HG02623 (cell line): ENCODE data around the gene SFMBT2.
A peak's percentile ranks its signal among the peaks of the same experiment; 100 is the strongest.

Source experiments
- ATAC-seq: cut with Tn5 transposase; IDR thresholded peaks from one replicate; pipeline ENCODE4 v1.9.1; 2021; ENCODE audit warnings: moderate library complexity; ENCODE audit not compliant: unreplicated experiment

SFMBT2 gene

GRCh38 chr10:7275761-7276440 lies 134.9 kb downstream of the SFMBT2 start:
- no peak for ATAC-seq

DNA sequence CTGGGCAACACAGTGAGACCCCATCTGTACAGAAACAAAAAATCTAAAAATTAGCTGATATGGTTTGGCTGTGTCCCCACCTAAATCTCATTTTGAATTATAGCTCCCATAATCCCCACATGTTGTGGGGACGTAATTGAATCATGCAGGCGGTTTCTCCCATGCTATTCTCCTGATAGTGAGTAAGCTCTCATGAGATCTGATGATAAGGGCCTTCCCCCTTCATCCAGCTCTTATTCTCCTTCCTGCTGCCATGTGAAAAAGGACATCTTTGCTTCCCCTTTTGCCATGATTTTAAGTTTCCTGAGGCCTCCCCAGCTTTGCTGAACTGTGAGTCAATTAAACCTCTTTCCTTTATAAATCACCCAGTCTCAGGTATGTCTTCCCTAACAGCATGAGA lies 136.5 kb downstream of the SFMBT2 start:
- ATAC-seq: no peak

- ATAC-seq: no peak
Observed at GRCh38 chr10:7272008-7272407, 138.8 kb downstream of the SFMBT2 start.

DNA sequence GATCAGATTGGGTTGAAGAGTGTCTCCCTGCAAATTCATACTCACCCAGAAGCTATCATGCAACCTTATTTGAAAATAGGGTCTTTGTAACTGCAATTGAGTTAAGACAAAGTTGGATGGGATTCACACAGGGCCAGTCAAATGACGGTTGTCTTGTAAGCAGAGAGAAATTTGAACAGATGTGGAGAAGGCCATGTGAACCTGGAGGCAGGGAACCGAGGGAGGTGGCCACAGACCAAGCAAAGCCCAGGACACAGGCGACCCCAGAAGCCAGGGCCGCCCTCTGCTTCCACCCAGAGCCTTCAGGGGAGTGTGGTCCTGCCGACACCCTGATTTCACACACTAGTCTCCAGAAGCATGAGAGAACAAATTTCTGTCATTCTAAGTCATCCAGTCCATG lies 140.8 kb downstream of the SFMBT2 start:
- ATAC-seq: no peak

DNA sequence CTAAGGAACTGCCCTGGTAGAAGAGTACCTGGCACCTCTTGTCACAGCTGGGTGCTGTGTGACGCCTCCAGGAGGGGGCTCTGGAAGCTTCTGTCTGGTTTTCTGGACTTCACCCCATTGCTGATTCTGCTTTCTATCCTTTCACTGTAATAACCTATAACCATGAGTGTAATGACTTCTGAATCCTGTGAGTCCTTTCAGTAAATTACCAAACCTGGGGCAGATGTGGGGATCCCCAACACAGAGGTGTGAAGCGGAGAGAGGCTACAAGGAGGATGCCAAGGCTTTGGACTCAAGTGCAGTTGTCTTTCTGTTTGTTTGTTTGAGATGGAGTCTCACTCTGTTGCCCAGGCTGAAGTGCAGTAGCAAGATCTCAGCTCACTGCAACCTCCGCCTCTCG lies 143.7 kb downstream of the SFMBT2 start:
- no peak for ATAC-seq

DNA sequence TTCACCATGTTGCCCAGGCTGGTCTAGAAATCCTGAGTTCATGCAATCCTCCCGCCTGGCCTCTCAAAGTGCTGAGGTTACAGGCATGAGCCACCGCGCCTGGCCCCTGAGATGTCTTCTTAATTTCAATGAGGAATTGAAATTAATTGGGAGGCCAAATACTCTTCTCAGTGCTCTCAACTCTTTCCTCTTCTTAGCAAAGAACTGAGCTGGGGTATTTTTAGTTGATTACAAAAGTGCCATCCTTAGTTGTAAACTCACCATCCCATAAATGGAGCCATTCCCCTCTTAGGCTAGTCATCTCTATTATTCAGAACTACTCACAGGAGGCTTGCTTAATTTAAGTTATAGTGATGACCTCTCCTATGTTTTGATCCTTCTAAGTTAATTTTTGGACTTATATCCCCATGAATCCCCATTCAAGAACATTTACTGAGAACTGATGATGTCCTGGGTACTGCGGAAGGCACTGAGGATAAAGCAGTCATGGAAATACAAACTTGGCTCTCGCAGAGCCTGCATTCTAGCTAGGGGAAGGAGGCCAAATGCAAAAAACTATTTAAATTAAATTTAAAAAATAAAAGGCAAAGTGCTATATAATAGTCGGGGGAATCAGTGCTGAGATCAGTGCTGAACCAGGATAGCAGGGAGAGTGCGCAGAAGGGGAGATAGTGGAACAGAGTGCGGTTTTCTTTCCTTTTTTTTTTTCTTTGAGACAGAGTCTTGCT lies 145.3 kb downstream of the SFMBT2 start:
- ATAC-seq: no peak

DNA sequence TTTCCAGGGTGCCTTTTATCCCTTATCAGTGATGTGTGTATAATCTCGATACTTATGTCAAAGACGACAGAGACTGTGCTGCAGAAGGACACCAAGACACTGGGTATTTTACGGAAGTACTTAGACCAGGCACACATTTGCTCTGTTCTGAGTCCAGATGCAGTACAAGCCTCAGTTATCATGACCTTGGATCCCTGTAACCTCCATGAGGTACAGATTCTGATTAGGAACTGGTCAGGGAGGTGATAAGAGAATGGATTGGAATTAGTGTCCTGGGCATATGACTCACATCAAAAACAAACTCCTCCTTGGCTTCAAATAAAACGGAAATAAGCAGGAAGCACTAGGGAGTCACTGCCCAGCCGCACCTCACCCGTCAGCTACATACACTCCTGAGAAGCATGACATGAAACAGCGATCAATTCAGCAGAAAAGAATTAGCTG lies 146.5 kb downstream of the SFMBT2 start:
- ATAC-seq: no peak

DNA sequence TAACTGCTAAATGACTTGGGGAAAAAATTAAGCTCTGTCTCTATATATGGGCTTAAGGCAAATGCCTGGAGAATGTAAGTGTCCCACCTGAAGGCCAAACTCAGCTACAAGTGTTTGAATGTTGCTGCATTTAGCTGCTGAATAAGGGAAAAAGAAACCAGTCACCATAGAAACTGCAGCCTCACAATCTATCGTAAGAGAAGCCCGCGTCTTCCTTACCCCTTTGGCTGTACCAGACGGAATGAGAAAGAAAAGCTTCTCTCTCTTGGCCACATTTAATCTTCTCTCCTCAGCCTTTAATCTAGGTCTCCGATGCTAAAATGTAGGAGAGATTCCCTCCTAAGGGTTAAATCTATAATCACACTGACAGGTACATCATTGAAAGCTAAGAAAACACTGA lies 147.2 kb downstream of the SFMBT2 start:
- ATAC-seq: no peak

DNA sequence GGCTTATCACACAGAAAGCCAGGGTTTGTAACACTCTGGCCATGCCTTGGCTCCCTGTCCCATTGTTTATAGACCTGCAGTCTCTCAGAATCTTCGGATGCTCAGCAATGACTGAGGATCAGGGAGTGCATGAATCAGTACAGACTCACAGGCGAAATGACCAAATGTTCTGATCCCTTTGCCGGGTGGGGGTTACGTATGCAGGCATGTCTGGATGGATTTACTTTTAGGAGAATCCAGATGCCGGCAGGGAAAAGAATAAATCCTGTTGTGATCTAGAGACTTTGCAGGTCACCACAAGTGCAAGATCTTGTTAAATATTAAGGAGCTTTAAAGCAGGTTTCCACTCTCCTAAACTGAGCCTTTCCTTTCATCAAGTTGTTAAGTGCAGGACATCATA lies 149.5 kb downstream of the SFMBT2 start:
- ATAC-seq: no peak

GRCh38 chr10:7260912-7261311 lies 149.9 kb downstream of the SFMBT2 start:
- no peak for ATAC-seq

- peak; percentile 56 for ATAC-seq
Observed at GRCh38 chr10:7260412-7260900, 150.4 kb downstream of the SFMBT2 start.

- ATAC-seq: peak; percentile 66
Observed at GRCh38 chr10:7258948-7259523, 151.8 kb downstream of the SFMBT2 start.

GRCh38 chr10:7255517-7255916 lies 155.3 kb downstream of the SFMBT2 start:
- no peak for ATAC-seq

DNA sequence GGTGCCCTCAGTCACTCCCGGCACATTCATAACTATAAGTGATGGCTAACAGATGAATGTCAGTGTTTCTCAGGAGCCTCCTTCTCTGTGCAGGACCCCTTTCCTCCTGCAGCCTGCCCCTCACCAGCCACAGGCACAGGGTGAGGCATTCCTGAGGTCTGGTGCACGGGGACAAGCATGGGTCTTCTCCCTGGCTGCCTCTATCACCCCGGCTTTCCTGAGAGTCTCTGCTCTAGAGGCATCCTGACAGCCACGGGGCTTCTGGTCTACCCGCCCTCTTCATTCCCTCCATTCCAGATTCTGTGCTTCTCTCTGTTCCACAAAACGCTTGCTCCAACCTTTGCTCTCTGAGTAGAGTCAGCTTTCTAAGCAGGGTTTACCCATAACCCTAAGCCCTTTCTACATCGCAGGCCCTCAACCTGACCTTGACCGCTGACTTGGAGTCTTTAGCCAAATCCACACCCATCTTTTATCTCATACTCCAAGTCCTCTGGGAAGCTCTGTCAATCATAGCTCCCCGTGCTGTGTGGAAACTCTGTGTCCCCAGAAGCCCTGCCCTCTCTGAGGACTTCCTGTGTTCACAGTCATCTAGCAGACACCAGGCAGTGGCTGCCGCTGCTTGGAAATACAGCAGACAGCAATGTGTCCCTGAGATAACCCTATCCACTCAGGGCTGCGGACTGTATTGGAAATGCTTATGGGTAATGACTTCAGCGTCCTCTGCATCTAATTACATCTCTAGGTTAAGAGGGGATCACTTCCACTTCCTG lies 159.0 kb downstream of the SFMBT2 start:
- no peak for ATAC-seq

- ATAC-seq: no peak
Observed at GRCh38 chr10:7250236-7250635, 160.6 kb downstream of the SFMBT2 start.

- ATAC-seq: no peak
Observed at GRCh38 chr10:7248585-7249164, 162.2 kb downstream of the SFMBT2 start.

DNA sequence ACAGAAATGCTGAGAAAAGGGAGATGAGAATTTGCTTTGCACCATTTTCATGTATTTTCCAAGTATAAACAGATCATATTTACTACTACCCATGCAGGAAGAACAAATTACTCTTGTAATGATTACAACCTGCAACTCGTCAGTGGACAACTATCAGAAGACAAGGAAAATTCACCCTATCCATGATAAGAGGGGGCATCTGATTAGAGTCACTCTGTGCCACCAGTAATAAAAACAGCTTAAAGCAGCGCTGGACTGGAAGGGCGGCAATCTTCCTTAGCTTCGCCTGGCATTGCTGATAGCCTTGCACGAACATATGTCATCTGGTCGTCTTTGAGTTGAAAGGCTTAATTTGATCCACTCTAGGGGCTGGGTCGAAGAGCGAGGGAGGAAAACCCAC lies 162.7 kb downstream of the SFMBT2 start:
- ATAC-seq: no peak

- no peak for ATAC-seq
Observed at GRCh38 chr10:7245505-7245904, 165.3 kb downstream of the SFMBT2 start.

GRCh38 chr10:7243873-7244272 lies 167.0 kb downstream of the SFMBT2 start:
- ATAC-seq: peak; percentile 84

DNA sequence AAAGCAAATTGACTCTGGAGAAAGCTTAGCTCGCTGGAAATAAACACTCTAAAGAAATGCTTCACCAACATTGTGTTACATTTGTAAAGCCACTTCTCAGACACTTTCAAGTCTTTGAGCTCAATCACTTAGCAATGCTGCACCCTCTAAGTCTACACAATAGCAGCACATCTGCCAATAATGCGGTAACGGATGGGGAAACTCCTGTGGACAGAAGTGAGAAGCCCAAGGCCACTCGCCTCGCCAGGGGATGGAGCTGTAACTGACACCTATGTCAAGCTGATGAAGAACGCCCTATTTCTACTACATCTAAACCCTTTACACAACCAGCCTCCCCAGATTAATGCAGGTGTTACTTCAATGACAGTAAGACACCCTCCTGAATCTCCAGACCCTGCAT lies 167.7 kb downstream of the SFMBT2 start:
- no peak for ATAC-seq
